Measurements from ENCODE around the gene FSTL4. TPM values are rescaled to one million over a fixed set of nuclear protein-coding genes. Genes with fewer than 3 reads are reported as not detected.
A peak's percentile ranks its signal among the peaks of the same experiment; 100 is the strongest.

Gene FSTL4
- total and polyA plus RNA-seq, 5 experiments from 2014 or later, result 1.5 to 1.6 TPM; not detected in 3

GRCh38 chr5:133430095-133430494, 182.2 kb downstream of the FSTL4 start:
- POLR2A ChIA-PET, result no interaction called here
- peaks cover 0 to 3% (median 0%) of the 10 kb centered on the region in 4 donors for H3K4me1 Mint-ChIP-seq
- peaks cover 0 to 15% (median 0%) of the 10 kb centered on the region in 5 donors for H3K27me3 Mint-ChIP-seq
- no peak overlapping the region for H3K4me3 Mint-ChIP-seq
- no peaks in the 10 kb centered on the region for H3K36me3 Mint-ChIP-seq
- no peak for ATAC-seq
- DNase-seq, result no peak
- H3K9me3 Mint-ChIP-seq, result no peaks in the 10 kb centered on the region
- no peak overlapping the region for H3K27ac Mint-ChIP-seq

GRCh38 chr5:133429046-133429445, 183.3 kb downstream of the FSTL4 start:
- DNase-seq, result no peak
- H3K36me3 Mint-ChIP-seq, result no peaks in the 10 kb centered on the region
- ATAC-seq, result no peak
- POLR2A ChIA-PET, result no interaction called here
- H3K27ac Mint-ChIP-seq, result no peak overlapping the region
- no peak overlapping the region for H3K4me3 Mint-ChIP-seq
- H3K4me1 Mint-ChIP-seq, result peaks cover 0 to 4% (median under 1%) of the 10 kb centered on the region in 4 donors
- H3K27me3 Mint-ChIP-seq, result peaks cover 0 to 15% (median 0%) of the 10 kb centered on the region in 5 donors
- H3K9me3 Mint-ChIP-seq, result no peaks in the 10 kb centered on the region

DNA sequence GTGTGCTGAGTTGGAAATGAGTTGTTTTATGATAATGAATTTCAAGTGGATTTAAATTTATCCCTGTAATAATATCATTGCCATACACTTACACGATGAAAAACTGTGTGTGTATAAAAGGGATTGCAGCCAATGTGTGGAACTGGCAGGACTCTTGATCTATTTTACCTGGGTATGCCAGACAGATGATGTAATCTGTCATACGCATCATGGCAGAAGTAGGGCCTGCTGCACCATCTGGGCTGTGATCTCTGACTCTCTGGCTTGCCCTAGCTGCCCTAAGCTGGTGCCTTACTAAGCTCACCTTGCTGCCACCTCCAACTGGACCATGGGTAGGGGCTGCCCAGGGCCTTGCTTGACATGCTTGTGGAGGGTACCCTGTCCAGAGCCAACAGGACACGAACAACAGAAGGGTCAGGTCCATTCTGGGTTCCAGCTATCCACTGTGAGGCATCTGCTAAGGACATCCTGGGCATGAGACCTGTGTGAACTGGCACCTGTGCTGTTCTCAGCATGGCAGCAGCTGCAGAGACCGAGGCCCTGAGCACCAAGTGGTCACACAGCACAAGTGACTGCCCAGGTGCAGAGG, 184.2 kb downstream of the FSTL4 start:
- H3K27me3 Mint-ChIP-seq, result peaks cover 2 to 15% (median 2%) of the 10 kb centered on the region in 5 donors
- H3K27ac Mint-ChIP-seq, result no peak overlapping the region
- no peaks in the 10 kb centered on the region for H3K36me3 Mint-ChIP-seq
- no peaks in the 10 kb centered on the region for H3K9me3 Mint-ChIP-seq
- H3K4me1 Mint-ChIP-seq, result peaks cover 4 to 10% (median 8%) of the 10 kb centered on the region in 4 donors
- POLR2A ChIA-PET, result no interaction called here
- no peak for ATAC-seq
- no peak for DNase-seq
- no peak overlapping the region for H3K4me3 Mint-ChIP-seq

DNA sequence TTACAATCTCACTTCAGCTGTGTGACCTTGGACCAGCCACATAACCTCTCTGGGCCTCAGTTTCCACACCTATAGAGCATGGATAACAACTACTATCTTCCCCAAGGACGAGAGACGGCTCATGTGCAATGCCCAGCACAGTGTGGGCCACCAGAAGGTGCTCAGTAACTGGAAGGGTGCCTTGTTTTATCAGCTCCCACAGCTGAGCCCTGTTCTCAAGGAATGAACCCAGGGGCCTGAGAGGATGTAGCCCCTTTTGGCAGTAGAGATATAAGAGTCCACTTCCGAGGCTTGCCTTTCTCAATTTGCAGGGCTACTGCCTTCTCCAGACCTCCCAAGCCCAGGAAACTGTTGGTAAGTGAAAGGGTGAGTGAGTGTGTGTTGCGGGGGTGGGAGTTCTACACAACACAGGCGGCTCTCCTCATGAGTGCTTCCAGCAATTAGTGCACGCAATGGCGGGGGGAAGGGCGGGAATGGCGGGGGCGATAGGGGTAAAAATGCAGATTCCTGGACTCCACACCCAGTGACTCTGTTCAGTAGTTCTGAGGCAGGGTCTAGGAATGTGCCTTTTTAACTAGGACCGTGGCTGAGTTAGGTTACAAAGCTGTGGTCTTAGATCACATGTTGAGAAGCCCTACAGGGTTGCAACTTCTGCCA, 185.1 kb downstream of the FSTL4 start:
- DNase-seq, result no peak
- H3K27me3 Mint-ChIP-seq, result peaks cover 2 to 15% (median 3%) of the 10 kb centered on the region in 5 donors
- no peaks in the 10 kb centered on the region for H3K36me3 Mint-ChIP-seq
- peaks cover 4 to 10% (median 8%) of the 10 kb centered on the region in 4 donors for H3K4me1 Mint-ChIP-seq
- ATAC-seq, result no peak
- H3K4me3 Mint-ChIP-seq, result no peak overlapping the region
- POLR2A ChIA-PET, result no interaction called here
- H3K27ac Mint-ChIP-seq, result no peak overlapping the region
- no peaks in the 10 kb centered on the region for H3K9me3 Mint-ChIP-seq

DNA sequence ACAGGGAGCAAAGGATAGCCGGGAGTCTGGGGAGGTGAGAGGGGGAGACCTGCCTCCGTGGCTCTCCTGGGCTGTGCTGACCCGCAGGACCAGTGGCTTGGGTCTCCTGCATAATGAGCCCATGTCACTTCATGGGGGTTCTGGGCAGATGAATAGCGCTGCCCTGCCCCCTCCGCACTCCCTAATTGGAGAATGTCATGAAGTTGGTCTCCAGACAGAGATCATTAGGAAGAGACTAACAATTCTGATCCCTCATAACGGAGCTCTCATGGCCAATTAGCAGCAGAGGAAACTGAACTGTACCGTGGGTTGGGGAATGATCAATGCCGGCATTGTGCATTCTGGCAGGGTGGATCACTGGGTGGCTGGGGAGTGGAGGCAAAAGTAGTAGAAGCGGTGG, 186.1 kb downstream of the FSTL4 start:
- Mint-ChIP-seq H3K27ac (no peak overlapping the region), H3K4me1 (peaks cover 4 to 10% (median 8%) of the 10 kb centered on the region in 4 donors), H3K9me3 (no peaks in the 10 kb centered on the region), H3K27me3 (peaks cover 2 to 24% (median 10%) of the 10 kb centered on the region in 5 donors), H3K36me3 (no peaks in the 10 kb centered on the region), H3K4me3 (no peak overlapping the region)
- POLR2A ChIA-PET, result no interaction called here
- ATAC-seq, result no peak
- no peak for DNase-seq

DNA sequence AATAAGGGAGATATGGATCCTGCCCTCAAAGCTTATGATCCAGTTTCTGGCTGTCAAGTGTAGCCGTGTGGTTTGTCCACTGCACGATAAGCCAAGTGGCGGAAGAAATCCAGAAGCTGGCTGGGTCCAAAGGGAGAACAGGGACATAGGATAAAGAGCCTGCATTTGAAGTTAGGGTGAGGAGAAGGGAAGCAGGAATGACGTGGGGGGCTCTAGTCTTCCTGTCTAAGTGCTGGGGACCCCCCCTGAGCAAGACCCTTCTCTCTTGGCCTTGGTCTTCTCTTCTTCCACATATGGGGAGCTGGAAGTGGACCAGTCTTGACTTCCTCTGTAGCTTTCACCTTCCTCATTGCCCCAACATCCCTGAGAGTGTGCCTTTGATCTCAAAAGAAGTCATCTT, 186.6 kb downstream of the FSTL4 start:
- no peak for DNase-seq
- Mint-ChIP-seq H3K36me3 (no peaks in the 10 kb centered on the region), H3K27ac (no peak overlapping the region), H3K4me1 (peaks cover 4 to 10% (median 8%) of the 10 kb centered on the region in 4 donors), H3K27me3 (peaks cover 2 to 25% (median 10%) of the 10 kb centered on the region in 5 donors), H3K4me3 (no peak overlapping the region), H3K9me3 (no peaks in the 10 kb centered on the region)
- POLR2A ChIA-PET, result no interaction called here
- ATAC-seq, result no peak

- no peak for ATAC-seq
- H3K9me3 Mint-ChIP-seq, result no peaks in the 10 kb centered on the region
- peaks cover 4 to 10% (median 8%) of the 10 kb centered on the region in 4 donors for H3K4me1 Mint-ChIP-seq
- H3K36me3 Mint-ChIP-seq, result no peaks in the 10 kb centered on the region
- POLR2A ChIA-PET, result interaction anchor here (0.6 kb wide), 1 partner anchor 1313 kb away, joined by 3 read pairs; the partner anchor contains the start of gene CAMLG
- H3K27me3 Mint-ChIP-seq, result peaks cover 2 to 25% (median 10%) of the 10 kb centered on the region in 5 donors
- DNase-seq, result no peak
- no peak overlapping the region for H3K4me3 Mint-ChIP-seq
- H3K27ac Mint-ChIP-seq, result no peak overlapping the region
Observed at GRCh38 chr5:133425222-133425621, 187.1 kb downstream of the FSTL4 start.

GRCh38 chr5:133423618-133424282, 188.6 kb downstream of the FSTL4 start:
- DNase-seq (peak; percentile 33 to 79 (median 55)), ATAC-seq (peak; percentile 70 to 80)
- POLR2A ChIA-PET, result no interaction called here
- H3K27ac Mint-ChIP-seq, result peak overlapping the region in 2 of 10 donors; percentile 42
- no peaks in the 10 kb centered on the region for H3K9me3 Mint-ChIP-seq
- peaks cover 4 to 10% (median 8%) of the 10 kb centered on the region in 4 donors for H3K4me1 Mint-ChIP-seq
- no peaks in the 10 kb centered on the region for H3K36me3 Mint-ChIP-seq
- no peak overlapping the region for H3K4me3 Mint-ChIP-seq
- H3K27me3 Mint-ChIP-seq, result peaks cover 2 to 25% (median 10%) of the 10 kb centered on the region in 5 donors

GRCh38 chr5:133423011-133423617, 189.2 kb downstream of the FSTL4 start:
- peaks cover 2 to 25% (median 10%) of the 10 kb centered on the region in 5 donors for H3K27me3 Mint-ChIP-seq
- H3K4me1 Mint-ChIP-seq, result peaks cover 4 to 10% (median 8%) of the 10 kb centered on the region in 4 donors
- H3K36me3 Mint-ChIP-seq, result no peaks in the 10 kb centered on the region
- H3K9me3 Mint-ChIP-seq, result no peaks in the 10 kb centered on the region
- DNase-seq, result no peak
- no peak overlapping the region for H3K4me3 Mint-ChIP-seq
- no peak for ATAC-seq
- POLR2A ChIA-PET, result no interaction called here
- H3K27ac Mint-ChIP-seq, result peak overlapping the region in 2 of 10 donors; percentile 42

DNA sequence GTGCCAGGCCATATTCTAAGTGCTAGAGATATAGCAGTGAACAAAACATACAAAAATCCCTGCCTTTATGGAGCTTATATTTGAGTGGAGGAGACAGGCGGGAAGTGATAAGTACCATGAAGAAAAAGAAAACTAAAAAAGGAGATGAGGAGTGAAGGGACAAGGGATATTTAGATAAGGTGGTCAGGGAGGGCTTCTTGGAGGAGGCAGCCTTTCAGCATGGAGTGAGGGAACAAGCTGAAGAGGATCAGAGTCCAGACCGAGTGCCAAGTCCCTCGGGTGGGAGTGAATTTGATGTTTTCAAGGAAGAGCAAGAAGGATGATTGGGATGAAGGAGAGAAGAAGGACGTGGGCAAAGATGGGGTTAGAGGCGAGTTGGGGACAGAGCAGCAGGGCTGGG, 190.5 kb downstream of the FSTL4 start:
- Mint-ChIP-seq H3K4me1 (peaks cover 4 to 10% (median 8%) of the 10 kb centered on the region in 4 donors), H3K36me3 (no peaks in the 10 kb centered on the region), H3K27me3 (peaks cover 2 to 25% (median 10%) of the 10 kb centered on the region in 5 donors), H3K4me3 (no peak overlapping the region), H3K9me3 (no peaks in the 10 kb centered on the region), H3K27ac (no peak overlapping the region)
- POLR2A ChIA-PET, result no interaction called here
- DNase-seq (no peak), ATAC-seq (no peak)

- Mint-ChIP-seq H3K27ac (no peak overlapping the region), H3K4me1 (peaks cover 4 to 10% (median 8%) of the 10 kb centered on the region in 4 donors), H3K27me3 (peaks cover 2 to 25% (median 10%) of the 10 kb centered on the region in 5 donors), H3K4me3 (no peak overlapping the region), H3K36me3 (no peaks in the 10 kb centered on the region), H3K9me3 (no peaks in the 10 kb centered on the region)
- ATAC-seq (no peak), DNase-seq (no peak)
- POLR2A ChIA-PET, result no interaction called here
Observed at GRCh38 chr5:133421394-133421793, 190.9 kb downstream of the FSTL4 start.

DNA sequence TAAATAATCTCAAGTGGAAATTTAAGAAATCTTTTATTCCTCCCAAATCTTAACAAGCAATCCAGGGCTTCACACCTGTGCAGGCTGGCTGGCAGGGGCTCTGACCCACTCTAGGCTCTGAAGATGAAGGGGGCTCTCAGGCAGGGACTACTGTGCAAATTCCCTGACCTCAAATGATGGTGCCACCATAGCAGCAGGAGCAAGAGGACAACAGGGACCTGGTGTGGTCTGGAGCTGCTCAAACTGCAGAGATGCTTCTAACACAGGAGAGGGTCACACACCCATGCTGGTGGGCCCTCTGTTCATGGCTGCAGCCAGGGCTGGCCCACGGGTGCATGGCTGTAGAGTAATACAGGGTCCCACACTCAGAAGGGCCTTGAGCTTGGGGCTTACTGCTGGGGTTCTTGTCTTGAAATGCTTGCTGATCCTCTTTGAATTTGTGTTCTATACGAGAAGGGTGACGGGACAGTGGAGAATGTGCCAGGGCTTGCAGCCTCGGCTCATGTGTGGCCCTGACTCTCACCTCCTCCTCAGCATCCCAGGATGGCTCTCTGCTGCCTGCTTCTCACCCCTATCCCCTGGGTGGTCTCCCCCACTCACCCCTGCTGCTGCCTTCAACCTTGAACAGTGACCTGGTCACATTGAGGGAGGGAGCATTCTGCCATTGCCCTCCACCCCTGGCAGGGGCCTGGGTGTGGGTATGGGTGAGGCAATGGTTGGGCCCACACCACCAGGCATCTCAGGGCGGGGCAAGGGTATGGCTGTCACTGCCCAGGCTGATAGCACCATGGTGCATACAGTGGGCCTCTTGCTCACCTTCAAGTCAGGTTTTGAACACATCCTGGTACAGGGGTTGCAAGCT, 191.7 kb downstream of the FSTL4 start:
- ATAC-seq, result no peak
- Mint-ChIP-seq H3K27me3 (peaks cover 2 to 25% (median 10%) of the 10 kb centered on the region in 5 donors), H3K4me3 (no peak overlapping the region), H3K36me3 (no peaks in the 10 kb centered on the region), H3K9me3 (no peaks in the 10 kb centered on the region), H3K27ac (no peak overlapping the region), H3K4me1 (peaks cover 4 to 10% (median 8%) of the 10 kb centered on the region in 4 donors)
- DNase-seq, result no peak
- POLR2A ChIA-PET, result no interaction called here
